Head of caudate nucleus (tissue), 42 donors: ENCODE results near the gene BHLHA15.
A peak's percentile ranks its signal among the peaks of the same experiment; 100 is the strongest.

Experiments used
- DNase-seq, 42 donors: peaks; one replicate each; pipeline versions ENCODE4 v3.0.0 to v3.0.0-alpha.2; 2020 to 2021; ENCODE audit warnings: mixed read lengths in 7 of 42
- intact Hi-C: fragments of 100-400 bp; cut with DNase I; formaldehyde crosslinking; loops from one replicate; pipeline ENCODE4 v1.15.0; 2022

The BHLHA15 gene

GRCh38 chr7:98211221-98211675 lies at the start of gene BHLHA15:
BHLHA15 (plus strand) TSS chr7:98211439; CDS start chr7:98212310, 871 bp downstream.
- intact Hi-C loops = no loop called here
- peak in 9 of 42 donors; percentile 3 to 40 (median 19) for DNase-seq

- DNase-seq = no peak
- intact Hi-C loops = no loop called here
These were observed 48.5 kb upstream of the BHLHA15 start for GRCh38 chr7:98162758-98163157.

GRCh38 chr7:98163269-98163668 lies 48.0 kb upstream of the BHLHA15 start:
- intact Hi-C loops = no loop called here
- no peak for DNase-seq

DNA sequence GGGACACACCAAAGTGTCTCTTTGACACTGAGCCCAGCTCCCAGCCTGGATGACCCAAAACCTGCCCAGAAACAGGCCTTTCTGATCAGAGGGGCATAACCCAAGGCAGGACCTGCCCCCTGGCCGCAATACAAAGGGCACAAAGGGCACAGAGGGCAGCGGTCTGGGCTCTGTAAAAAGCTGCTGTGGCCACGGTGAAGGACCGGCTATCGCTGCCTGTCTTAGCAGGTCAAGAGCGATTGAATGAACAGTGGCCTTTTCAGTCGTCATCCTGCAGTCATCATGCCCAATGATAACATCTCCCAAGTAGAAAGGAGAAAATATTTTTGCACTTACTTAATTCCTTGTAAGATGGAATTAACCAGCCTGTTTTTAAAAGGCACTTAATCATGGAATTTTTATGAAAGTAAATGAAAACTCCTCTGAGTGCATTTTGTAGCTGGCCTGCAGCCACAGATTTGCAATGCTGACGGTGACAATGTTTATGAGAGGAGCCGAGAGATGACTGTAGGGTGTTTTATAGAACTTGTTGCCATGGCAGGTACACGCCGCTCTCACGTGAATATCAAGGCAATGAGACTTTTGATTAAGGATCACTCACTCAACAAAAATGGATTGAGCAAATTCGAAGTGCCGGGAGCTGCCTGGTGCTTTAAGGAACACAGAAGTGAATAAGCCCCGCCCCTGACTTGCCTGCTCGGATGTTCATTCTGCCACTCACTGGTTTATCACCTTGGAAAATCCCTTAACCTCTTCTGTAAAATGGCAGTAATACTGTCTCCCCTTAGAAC lies 47.3 kb upstream of the BHLHA15 start:
- peak in 29 of 42 donors; percentile 32 to 82 (median 60) for DNase-seq
- intact Hi-C loops = no loop called here

DNA sequence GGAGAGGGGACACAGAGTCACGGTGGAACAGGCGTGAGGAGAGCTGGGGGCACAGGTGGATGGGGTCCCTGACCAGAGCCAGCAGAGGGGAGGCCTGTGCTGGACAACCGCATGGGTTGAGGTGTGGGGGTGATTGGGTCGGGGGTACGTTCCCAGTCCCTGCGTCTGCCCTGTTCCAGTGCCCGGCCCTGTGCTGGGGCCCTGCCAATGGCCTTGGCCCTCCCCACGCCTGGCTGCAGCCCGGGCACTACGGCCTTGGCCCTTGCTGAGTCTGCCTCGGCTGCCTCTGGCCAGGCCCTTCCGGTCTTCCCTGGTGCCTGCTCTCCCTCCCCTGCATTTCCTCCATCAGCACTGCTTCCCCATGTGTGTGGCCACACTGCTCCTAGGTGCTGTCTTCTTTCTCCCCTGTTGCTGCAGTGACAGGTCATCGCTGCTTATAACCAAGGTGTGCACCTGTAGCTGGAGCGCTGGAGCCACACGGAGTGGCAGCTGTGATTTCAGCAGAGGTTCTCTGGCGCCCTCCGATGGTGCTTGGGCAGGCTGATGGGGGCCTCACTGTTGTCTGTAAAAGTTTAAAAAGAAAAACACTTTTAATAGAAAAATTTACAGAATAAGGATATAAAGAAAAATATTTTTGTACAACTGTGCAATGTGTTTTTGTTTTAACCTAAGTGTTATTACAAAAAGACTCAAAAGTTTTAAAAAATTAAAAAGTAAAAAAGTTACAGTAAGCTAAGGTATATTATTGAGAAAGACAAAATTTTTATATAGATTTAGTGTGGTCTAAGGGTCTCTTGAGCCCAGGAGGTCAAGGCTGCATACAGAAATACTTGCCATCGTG lies 45.2 kb upstream of the BHLHA15 start:
- peak; percentile 45 to 85 (median 72) for DNase-seq
- intact Hi-C loops = loop anchor here (5.0 kb wide), 2 partner anchors 59 to 144 kb away; partner anchors contain the start of gene LMTK2

- no peak for DNase-seq
- intact Hi-C loops = loop anchor here (5.0 kb wide), 2 partner anchors 59 to 144 kb away; partner anchors contain the start of gene LMTK2
These were observed 44.6 kb upstream of the BHLHA15 start for GRCh38 chr7:98166668-98166970.

DNA sequence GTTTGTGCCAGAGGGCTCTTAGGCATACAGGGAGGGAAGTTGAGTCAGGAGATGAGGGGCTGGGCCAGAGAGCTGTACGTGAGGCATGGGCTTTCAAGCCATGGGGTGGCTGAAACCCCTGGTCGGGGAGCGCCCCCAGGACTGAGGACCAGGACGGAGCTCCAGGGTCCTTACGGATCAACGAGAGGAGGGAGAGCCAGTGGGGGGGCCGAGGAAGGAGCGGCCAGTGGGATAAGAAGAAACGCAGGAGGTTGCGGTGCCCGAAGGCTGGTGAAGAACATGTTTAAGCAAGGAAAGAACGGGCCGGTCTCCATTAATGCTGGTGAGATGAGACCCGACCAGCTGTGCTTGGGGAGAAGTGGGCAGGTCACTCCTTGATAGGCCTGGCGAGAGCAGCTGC lies 43.6 kb upstream of the BHLHA15 start:
- DNase-seq = no peak
- intact Hi-C loops = loop anchor here (5.0 kb wide), 2 partner anchors 60 to 145 kb away; partner anchors contain the start of gene LMTK2

- peak in 41 of 42 donors; percentile 34 to 88 (median 70) for DNase-seq
These were observed 42.9 kb upstream of the BHLHA15 start for GRCh38 chr7:98168181-98168903.

GRCh38 chr7:98168904-98169621 lies 42.2 kb upstream of the BHLHA15 start:
- intact Hi-C loops = loop anchor here (5.0 kb wide), 2 partner anchors 62 to 147 kb away; partner anchors contain the start of gene LMTK2
- DNase-seq = no peak

More at GRCh38 chr7:98168181-98168903, 42.9 kb upstream of the BHLHA15 start:
- intact Hi-C loops = loop anchor here (5.0 kb wide), 2 partner anchors 61 to 146 kb away; partner anchors contain the start of gene LMTK2

DNA sequence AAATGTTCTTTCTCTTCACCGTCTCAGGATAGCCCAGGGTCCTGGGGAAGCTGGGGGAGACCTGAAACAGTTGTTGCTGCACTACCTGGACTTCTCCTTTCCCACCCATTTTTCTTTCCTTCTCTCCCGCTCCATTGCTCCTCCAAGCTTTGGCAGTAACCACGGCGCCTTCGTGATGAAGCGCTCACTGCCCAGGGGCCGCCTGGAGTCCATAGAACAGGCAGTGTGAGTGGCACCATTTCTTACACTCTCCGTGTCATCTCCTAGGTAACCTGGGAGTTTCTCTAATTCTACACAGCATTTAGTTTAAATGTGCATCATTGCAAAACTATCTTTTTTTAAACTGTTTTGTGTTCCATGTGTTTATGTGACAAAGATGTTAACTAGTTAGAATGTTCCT lies 40.3 kb upstream of the BHLHA15 start:
- DNase-seq = no peak

DNA sequence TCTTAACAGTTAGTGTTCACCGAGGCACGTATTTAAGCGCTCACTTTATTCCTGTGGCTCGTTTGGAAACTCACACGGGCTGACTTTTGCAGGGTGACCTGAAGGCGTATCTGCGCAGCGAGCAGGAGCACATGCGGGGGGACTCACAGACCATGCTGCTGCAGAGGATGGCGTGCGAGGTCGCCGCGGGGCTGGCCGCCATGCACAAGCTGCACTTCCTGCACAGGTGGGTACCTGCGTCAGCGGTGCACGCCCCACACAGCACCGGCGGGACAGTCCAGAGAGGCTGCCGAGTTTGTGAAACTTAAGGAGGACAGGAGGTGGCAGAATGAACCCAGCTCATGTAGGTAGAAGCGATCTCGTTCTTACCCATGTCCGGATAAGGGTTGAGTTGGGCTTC lies 39.8 kb upstream of the BHLHA15 start:
- DNase-seq = no peak
- intact Hi-C loops = no loop called here

More for the DNA sequence above, 40.3 kb upstream of the BHLHA15 start:
- intact Hi-C loops = no loop called here

DNA sequence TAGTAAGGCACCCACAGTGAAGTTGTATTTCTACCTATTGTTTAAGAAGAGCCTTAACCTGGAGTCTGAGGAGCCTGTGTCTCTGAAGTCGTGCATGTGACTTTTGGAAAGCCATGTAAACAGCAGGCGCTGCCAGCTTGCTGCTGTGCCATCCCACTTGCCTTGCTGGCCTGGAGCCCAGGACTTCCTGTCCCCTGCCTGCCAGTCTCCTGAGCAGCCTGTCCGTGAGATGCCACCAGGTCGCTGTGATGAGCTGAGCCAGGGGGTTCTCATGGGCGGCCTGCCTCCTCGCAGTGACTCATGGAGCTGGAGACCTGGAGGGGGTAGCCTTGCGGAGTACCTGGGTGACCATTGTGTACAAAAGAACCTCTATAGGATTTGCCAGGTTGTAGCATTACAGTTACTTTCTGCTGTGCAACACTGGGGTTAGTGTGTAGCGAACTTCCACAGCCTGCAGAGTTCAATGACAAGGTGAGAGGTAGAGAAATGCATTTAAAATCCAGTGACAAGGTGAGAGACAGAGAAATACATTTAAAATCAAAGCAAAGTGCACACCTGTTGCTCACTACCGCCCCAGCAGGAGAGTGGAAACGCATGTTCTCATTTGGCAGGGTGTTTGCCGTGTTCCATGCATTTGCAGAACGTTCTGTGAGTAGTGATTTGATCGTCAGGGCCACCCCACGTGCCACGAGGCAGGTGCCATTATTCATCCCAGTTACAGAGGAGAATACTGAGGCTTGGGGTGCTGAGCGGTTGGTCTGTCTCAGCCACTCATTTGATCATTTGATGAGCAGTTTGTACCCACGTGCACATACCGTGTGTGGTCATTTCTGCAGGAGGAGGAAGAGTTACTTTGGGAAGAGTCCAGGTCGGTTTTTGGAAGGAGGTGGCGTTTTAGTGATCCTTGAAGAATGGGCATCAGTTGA lies 36.6 kb upstream of the BHLHA15 start:
- DNase-seq = peak in 7 of 42 donors; percentile 32 to 60 (median 51)
- intact Hi-C loops = no loop called here

GRCh38 chr7:98175260-98175940 lies 35.8 kb upstream of the BHLHA15 start:
- intact Hi-C loops = no loop called here

GRCh38 chr7:98177553-98177952 lies 33.7 kb upstream of the BHLHA15 start:
- no peak for DNase-seq
- intact Hi-C loops = no loop called here

More at GRCh38 chr7:98175260-98175940, 35.8 kb upstream of the BHLHA15 start:
- no peak for DNase-seq

- intact Hi-C loops = no loop called here
- peak; percentile 46 to 88 (median 72) for DNase-seq
These were observed 32.9 kb upstream of the BHLHA15 start for GRCh38 chr7:98178321-98178720.

- DNase-seq = no peak
- intact Hi-C loops = no loop called here
These were observed 32.3 kb upstream of the BHLHA15 start for GRCh38 chr7:98178762-98179490.
